ENCODE data around the gene MRPL28.

DNA sequence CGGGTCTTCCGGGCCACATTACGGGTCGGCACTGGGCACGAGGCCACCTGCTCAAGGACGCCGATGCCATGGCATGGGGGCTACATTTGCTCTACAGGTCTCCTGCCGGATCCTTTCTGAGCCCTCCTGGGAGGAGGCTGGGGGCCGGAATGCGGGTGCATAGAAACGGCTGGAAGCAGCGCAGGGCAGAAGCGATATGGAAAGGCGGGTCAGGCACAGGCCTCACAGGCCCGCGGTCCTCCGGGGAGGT, 46.2 kb downstream of the MRPL28 start:
- TF ChIP-seq, protein P1, sequence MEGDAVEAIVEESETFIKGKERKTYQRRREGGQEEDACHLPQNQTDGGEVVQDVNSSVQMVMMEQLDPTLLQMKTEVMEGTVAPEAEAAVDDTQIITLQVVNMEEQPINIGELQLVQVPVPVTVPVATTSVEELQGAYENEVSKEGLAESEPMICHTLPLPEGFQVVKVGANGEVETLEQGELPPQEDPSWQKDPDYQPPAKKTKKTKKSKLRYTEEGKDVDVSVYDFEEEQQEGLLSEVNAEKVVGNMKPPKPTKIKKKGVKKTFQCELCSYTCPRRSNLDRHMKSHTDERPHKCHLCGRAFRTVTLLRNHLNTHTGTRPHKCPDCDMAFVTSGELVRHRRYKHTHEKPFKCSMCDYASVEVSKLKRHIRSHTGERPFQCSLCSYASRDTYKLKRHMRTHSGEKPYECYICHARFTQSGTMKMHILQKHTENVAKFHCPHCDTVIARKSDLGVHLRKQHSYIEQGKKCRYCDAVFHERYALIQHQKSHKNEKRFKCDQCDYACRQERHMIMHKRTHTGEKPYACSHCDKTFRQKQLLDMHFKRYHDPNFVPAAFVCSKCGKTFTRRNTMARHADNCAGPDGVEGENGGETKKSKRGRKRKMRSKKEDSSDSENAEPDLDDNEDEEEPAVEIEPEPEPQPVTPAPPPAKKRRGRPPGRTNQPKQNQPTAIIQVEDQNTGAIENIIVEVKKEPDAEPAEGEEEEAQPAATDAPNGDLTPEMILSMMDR (IDR thresholded peaks at IDR 0.05) = no peak
- no peak for TF ChIP-seq POLR2A (IDR thresholded peaks at IDR 0.05)
